Heart left ventricle (tissue), 16 donors: ENCODE results near the gene SELP. TPM values are rescaled to one million over a fixed set of nuclear protein-coding genes. Genes with fewer than 3 reads are reported as not detected.

Experiments
- ATAC-seq, 4 donors: fragments of 200-7000 bp; cut with Tn5 transposase; one replicate each; pipeline ENCODE4 v1.9.1; 2020 to 2022; ENCODE audit warnings: moderate library complexity in 4 of 4, mild to moderate bottlenecking in 3 of 4, moderate number of reproducible peaks in 1 of 4
- DNase-seq, 5 donors: peaks; one replicate each; pipeline ENCODE4 v3.0.0-alpha.2; 2020
- H3K27ac ChIP-seq, 12 donors: fragments of 200-600 bp; sonication (generic) in 4 of 12; one replicate each; pipeline versions ENCODE4 v1.5.0 to v1.8.0; 2016 to 2022; ENCODE audit warnings: mild to moderate bottlenecking in 2 of 12
- H3K27me3 ChIP-seq, 9 donors: fragments of 200-600 bp; sonication (generic) in 2 of 9; one replicate each; pipeline versions ENCODE4 v1.5.1 to v1.8.0; 2016 to 2022; ENCODE audit warnings: mild to moderate bottlenecking in 3 of 9
- H3K36me3 ChIP-seq, 9 donors: fragments of 200-600 bp; sonication (generic) in 2 of 9; one replicate each; pipeline versions ENCODE4 v1.5.0 to v1.8.0; 2018 to 2022; ENCODE audit warnings: mild to moderate bottlenecking in 2 of 9
- H3K4me1 ChIP-seq, 12 donors: fragments of 200-600 bp; sonication (generic) in 4 of 12; one replicate each; pipeline versions ENCODE4 v1.5.0 to v1.8.0; 2016 to 2022; ENCODE audit warnings: mild to moderate bottlenecking in 3 of 12
- H3K4me3 ChIP-seq, 12 donors: fragments of 200-600 bp; sonication (generic) in 4 of 12; one replicate each; pipeline versions ENCODE4 v1.5.0 to v1.8.0; 2017 to 2022; ENCODE audit warnings: mild to moderate bottlenecking in 9 of 12, moderate library complexity in 4 of 12
- H3K9me3 ChIP-seq, 12 donors: fragments of 200-600 bp; sonication (generic) in 4 of 12; one replicate each; pipeline versions ENCODE4 v1.5.0 to v1.8.0; 2016 to 2022; ENCODE audit warnings: mild to moderate bottlenecking in 1 of 12
- POLR2A ChIP-seq, 2 donors: fragments of 450-650 bp; IDR thresholded peaks; one replicate each; pipeline ENCODE4 v1.6.1; 2017; ENCODE audit warnings: antibody characterized with exemption in 2 of 2, mild to moderate bottlenecking in 2 of 2, moderate library complexity in 2 of 2
- WGBS, 4 donors: extraction: QIAGEN DNeasy Blood & Tissue Kit in 2 of 4; methylation state at CpG; one replicate each; pipeline versions ENCODE4 v1.1.5 to v1.1.7; 2013 to 2018; 5-methylcytosine and 5-hydroxymethylcytosine counted together
- intact Hi-C, 10 donors: fragments of 100-400 bp; cut with DNase I; formaldehyde crosslinking; loops; one replicate each; pipeline versions ENCODE4 v1.11.1 to v1.14.2; 2022
- polyA plus RNA-seq, 2 donors: library from polyadenylated mRNA; stranded (reverse); fragments of 200-250 nt; gene quantifications; one replicate each; pipeline ENCODE4 v1.2.3, GENCODE V29; 2013
- total RNA-seq, 9 donors: library from RNA; depleted of rRNA in 2 of 9; stranded (reverse); fragments of >200 nt in 2 of 9; fragmentation: NEBNext Ultra II Directional in 3 of 9; extraction: Animal tissue kit (Norgen Biotek cat#: 25700) in 3 of 9; gene quantifications; one replicate each; pipeline versions ENCODE4 v1.1.0 to v1.2.4, GENCODE V29; 2016 to 2023
- TF ChIP-seq, protein P1 (sequence below), 12 donors: fragments of 200-600 bp; sonication (generic) in 4 of 12; IDR thresholded peaks; one replicate each; pipeline versions ENCODE4 v1.5.0 to v1.8.0; 2018 to 2022; ENCODE audit warnings: antibody characterized with exemption in 12 of 12, mild to moderate bottlenecking in 5 of 12
- donor health status: ischemic (EF 13 %, LVEDD 7.1; RV severe dilation, severe dysfunction).
- donor health status: healthy with polysubstance abuse.
- donor health status: DM: no; HTN: yes; CAD: no.
- donor health status: DM: no; HTN: no; CAD: no.
- donor health status: ischemic (EF 25% LVEDD 6.9; RV normal size, moderate dysfunction).
- donor health status: ischemic (EF 25% LVEDD 5.7; RV mildly dilated, moderate dysfunction).
- donor health status: healthy.
- donor health status: DM: yes; HTN: yes; CAD: no.
- donor health status: ischemic (EF 35%, LVEDD 5.7; RV mildly dilated, moderate dysfunction).
- donor health status: nonischemic (EF 11% LVEDD 7.7; RV severe dilation, severe dysfunction).
- donor health status: DM: yes; HTN: yes; CAD: no.
- donor health status: PGD.
- donor health status: ischemic (EF 29% LVEDD 5.4; RV normal size, mild dysfunction).
- donor health status: nonischemic (EF 23%, LVEDD 6.1; RV moderate dilation, normal function).

SELP gene
- total and polyA plus RNA-seq, 11 donors = 1.1 to 9.7 (median 5.1) TPM

DNA sequence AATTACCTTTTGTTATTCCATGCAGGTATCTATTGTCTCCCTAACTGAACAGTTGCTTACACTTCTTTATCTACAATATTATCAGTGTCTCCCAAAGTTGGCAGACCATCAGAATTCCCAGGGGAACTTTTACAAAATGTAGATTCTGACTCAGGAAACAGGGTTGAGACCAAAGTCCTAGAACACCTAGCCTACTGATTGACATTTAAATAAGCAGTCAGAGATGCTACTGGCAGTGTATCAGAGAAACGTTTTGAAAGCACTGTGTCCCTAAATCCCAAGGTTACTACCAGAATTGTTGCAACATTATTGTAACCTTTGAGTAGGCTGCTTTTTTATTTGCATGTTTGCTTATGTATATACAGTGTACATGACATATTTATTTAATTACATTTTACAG, 41.8 kb downstream of the SELP start:
- intact Hi-C loops = loop anchor here in 2 of 10 donors (2.0 to 5.0 kb wide), 2 partner anchors 39 to 124 kb away; partner anchors contain the start of gene SELL (in 1 of the 2)
- Histone ChIP-seq H3K36me3 (no peaks in the 10 kb centered on the region), H3K9me3 (no peaks in the 10 kb centered on the region), H3K27ac (no peak overlapping the region), H3K4me3 (no peak overlapping the region), H3K27me3 (peaks cover 0 to 27% (median 0%) of the 10 kb centered on the region in 9 donors), H3K4me1 (peaks cover 0 to 23% (median 9%) of the 10 kb centered on the region in 12 donors)
- TF ChIP-seq POLR2A (IDR thresholded peaks at IDR 0.05) = no peak
- TF ChIP-seq, protein P1, sequence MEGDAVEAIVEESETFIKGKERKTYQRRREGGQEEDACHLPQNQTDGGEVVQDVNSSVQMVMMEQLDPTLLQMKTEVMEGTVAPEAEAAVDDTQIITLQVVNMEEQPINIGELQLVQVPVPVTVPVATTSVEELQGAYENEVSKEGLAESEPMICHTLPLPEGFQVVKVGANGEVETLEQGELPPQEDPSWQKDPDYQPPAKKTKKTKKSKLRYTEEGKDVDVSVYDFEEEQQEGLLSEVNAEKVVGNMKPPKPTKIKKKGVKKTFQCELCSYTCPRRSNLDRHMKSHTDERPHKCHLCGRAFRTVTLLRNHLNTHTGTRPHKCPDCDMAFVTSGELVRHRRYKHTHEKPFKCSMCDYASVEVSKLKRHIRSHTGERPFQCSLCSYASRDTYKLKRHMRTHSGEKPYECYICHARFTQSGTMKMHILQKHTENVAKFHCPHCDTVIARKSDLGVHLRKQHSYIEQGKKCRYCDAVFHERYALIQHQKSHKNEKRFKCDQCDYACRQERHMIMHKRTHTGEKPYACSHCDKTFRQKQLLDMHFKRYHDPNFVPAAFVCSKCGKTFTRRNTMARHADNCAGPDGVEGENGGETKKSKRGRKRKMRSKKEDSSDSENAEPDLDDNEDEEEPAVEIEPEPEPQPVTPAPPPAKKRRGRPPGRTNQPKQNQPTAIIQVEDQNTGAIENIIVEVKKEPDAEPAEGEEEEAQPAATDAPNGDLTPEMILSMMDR (IDR thresholded peaks at IDR 0.05) = no peak
- no peak for ATAC-seq
- 10 to 21% (median 16%) methylated on average over 1 of the region's 1 CpG for WGBS, 4 donors
- no peak for DNase-seq

DNA sequence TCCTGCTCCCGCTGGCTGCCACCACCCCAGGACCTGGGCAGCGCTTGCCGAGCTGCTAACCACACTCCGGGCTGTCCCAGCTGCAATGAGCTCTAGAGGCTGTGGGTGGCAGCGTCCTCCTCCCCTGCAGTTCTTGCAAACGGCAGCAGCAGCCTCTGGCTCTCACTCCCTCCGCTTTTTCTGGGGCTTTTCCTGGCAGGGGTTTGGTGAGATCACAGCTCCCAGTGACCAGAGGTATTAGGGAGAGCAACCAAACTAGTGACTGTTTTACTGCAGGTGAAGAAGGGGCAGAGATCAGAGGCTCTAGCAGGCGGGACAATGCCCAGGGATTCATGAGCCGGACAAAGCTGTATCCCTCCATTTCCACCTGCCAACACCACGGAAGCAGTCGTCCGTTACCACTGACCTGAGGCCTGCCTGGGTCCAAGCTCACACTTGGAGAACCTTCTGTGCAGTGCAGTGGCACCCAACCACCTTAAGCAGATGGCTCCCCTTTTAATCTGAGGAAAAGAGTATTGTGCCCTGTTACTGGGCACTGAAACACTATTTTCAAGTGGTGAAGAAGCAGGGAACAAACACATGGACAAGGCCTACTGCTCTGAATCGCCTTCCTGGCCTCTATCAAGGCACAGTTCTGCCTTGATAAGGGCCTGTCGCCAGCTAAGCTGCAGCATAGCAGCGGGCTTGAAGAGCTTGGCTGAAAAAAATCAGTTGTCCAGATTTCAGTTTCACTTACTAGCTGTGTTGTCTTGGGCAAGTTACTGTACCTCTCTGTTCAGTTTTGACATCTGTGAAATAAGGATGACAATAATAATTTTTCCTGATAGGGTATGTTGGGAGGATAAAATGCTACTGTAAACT, 43.3 kb downstream of the SELP start, which contains the start of gene F5:
Gene F5, minus strand, starts transcription at position 87 of the 861 bp plus-strand sequence. CDS start 95 bp downstream, outside the sequence.
- Histone ChIP-seq H3K9me3 (no peaks in the 10 kb centered on the region), H3K4me3 (peak within 1 kb of the TSS in 11 of 12 donors; percentile 14 to 61 (median 36)), H3K27ac (peak within 1 kb of the TSS in 8 of 12 donors; percentile 11 to 85 (median 52)), H3K4me1 (peaks cover 0 to 23% (median 9%) of the 10 kb centered on the region in 12 donors), H3K27me3 (peaks cover 0 to 37% (median 0%) of the 10 kb centered on the region in 9 donors), H3K36me3 (no peaks in the 10 kb centered on the region)
- DNase-seq = peak; percentile 52 to 88 (median 83)
- intact Hi-C loops = loop anchor here in 1 of 10 donors (5.0 kb wide), 1 partner anchor 126 kb away; the partner anchor contains the start of gene SELL
- 10 to 13% (median 12%) methylated on average over 15 of the region's 15 CpGs for WGBS, 4 donors
- peak; percentile 96 to 99 (median 98) for ATAC-seq
- TF ChIP-seq POLR2A (IDR thresholded peaks at IDR 0.05) = peak in 1 of 2 donors; percentile 46
- TF ChIP-seq, protein P1 (IDR thresholded peaks at IDR 0.05) = peak in 11 of 12 donors; percentile 17 to 63 (median 47)

DNA sequence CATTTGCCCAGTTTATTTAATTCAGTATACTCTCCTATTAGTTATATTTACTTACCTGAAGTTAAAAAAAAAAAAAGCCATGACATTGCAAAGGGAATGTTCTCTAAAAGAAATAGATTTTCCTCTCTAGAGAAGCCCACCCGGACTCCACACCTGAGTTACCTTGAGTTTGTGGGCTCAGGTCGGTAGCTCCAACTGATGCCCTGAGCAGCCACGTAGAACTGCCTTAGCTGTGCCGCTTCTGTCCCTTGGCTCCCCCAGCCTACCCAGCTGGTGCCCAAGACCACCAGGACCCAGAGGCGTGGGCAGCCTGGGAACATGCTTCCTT, 43.9 kb downstream of the SELP start:
- ATAC-seq = no peak

More for the DNA sequence above, 43.9 kb downstream of the SELP start:
- Histone ChIP-seq H3K27me3 (peaks cover 0 to 40% (median 0%) of the 10 kb centered on the region in 9 donors), H3K9me3 (no peaks in the 10 kb centered on the region), H3K4me3 (peak overlapping the region in 11 of 12 donors; percentile 14 to 61 (median 36)), H3K36me3 (no peaks in the 10 kb centered on the region), H3K27ac (peak overlapping the region in 7 of 12 donors; percentile 26 to 85 (median 50)), H3K4me1 (peaks cover 0 to 23% (median 9%) of the 10 kb centered on the region in 12 donors)
- intact Hi-C loops = loop anchor here in 1 of 10 donors (5.0 kb wide), 1 partner anchor 126 kb away; the partner anchor contains the start of gene SELL
- DNase-seq = no peak
- WGBS, 4 donors = 13 to 24% (median 19%) methylated on average over 5 of the region's 5 CpGs
- TF ChIP-seq, protein P1 (IDR thresholded peaks at IDR 0.05) = no peak
- TF ChIP-seq POLR2A (IDR thresholded peaks at IDR 0.05) = no peak
